WERI-Rb-1 (cell line): Measurements from ENCODE around the gene NDUFC2.
"Not testable (repeated sequence)": the region's sequence is repeated elsewhere in the genome, so short reads cannot be mapped to it uniquely, and the experiment has no call there.

Experiments used
- DNase-seq: peaks from one replicate; pipeline ENCODE4 v3.0.0-alpha.2; 2020
- H3K27ac ChIP-seq: fragments of 250-450 bp; sonication (Bioruptor Pico); 2 replicates; pipeline ENCODE4 v1.5.1; 2020; ENCODE audit warnings: mild to moderate bottlenecking, moderate library complexity
- H3K27me3 ChIP-seq: fragments of 250-450 bp; sonication (Bioruptor Pico); 2 replicates; pipeline ENCODE4 v1.5.1; 2021; ENCODE audit warnings: mild to moderate bottlenecking, low read depth, moderate library complexity; ENCODE audit not compliant: insufficient read depth, severe bottlenecking
- H3K36me3 ChIP-seq: fragments of 250-450 bp; sonication (Bioruptor Pico); 2 replicates; pipeline ENCODE4 v1.5.1; 2020; ENCODE audit warnings: mild to moderate bottlenecking, moderate library complexity
- H3K4me3 ChIP-seq: 2 replicates; pipeline ENCODE4 v1.5.1; 2011; ENCODE audit warnings: low read depth, mild to moderate bottlenecking, control low read depth, low read length
- H3K9me3 ChIP-seq: fragments of 250-450 bp; sonication (Bioruptor Pico); 2 replicates; pipeline ENCODE4 v1.5.1; 2021; ENCODE audit warnings: mild to moderate bottlenecking, moderate library complexity; ENCODE audit not compliant: severe bottlenecking
- CTCF ChIP-seq: IDR thresholded peaks from 2 replicates; pipeline ENCODE4 v1.5.1; 2011; ENCODE audit warnings: low read depth, mild to moderate bottlenecking, control low read depth, inconsistent platforms, low read length

Gene NDUFC2

GRCh38 chr11:78046486-78046854, 33.2 kb downstream of the NDUFC2 start:
- DNase-seq, result no peak
- Histone ChIP-seq H3K36me3 (no peaks in the 10 kb centered on the region), H3K27me3 (no peaks in the 10 kb centered on the region), H3K27ac (peak overlapping the region; percentile 86), H3K4me3 (no peak overlapping the region), H3K9me3 (no peaks in the 10 kb centered on the region)
- no peak for TF ChIP-seq CTCF

GRCh38 chr11:78045851-78046485, 33.7 kb downstream of the NDUFC2 start:
- Histone ChIP-seq H3K4me3 (peak overlapping the region; percentile 34), H3K27me3 (no peaks in the 10 kb centered on the region), H3K27ac (peak overlapping the region; percentile 86), H3K9me3 (no peaks in the 10 kb centered on the region), H3K36me3 (no peaks in the 10 kb centered on the region)
- peak; percentile 95 for TF ChIP-seq CTCF
- DNase-seq, result peak; percentile 85

- Histone ChIP-seq H3K9me3 (no peaks in the 10 kb centered on the region), H3K27me3 (no peaks in the 10 kb centered on the region), H3K4me3 (no peak overlapping the region), H3K36me3 (no peaks in the 10 kb centered on the region), H3K27ac (no peak overlapping the region)
- TF ChIP-seq CTCF, result no peak
- DNase-seq, result no peak
Observed at GRCh38 chr11:78044706-78045105, 35.0 kb downstream of the NDUFC2 start.

- H3K27ac ChIP-seq, result no peak overlapping the region
- no peak overlapping the region for H3K4me3 ChIP-seq
- no peaks in the 10 kb centered on the region for H3K36me3 ChIP-seq
- no peak for DNase-seq
- no peaks in the 10 kb centered on the region for H3K9me3 ChIP-seq
- no peaks in the 10 kb centered on the region for H3K27me3 ChIP-seq
- TF ChIP-seq CTCF, result no peak
Observed at GRCh38 chr11:78041843-78042440, 37.7 kb downstream of the NDUFC2 start.

GRCh38 chr11:78041380-78041719, 38.3 kb downstream of the NDUFC2 start:
- not testable (repeated sequence) for H3K27me3 ChIP-seq, H3K9me3 ChIP-seq, H3K4me3 ChIP-seq, H3K27ac ChIP-seq, DNase-seq, H3K36me3 ChIP-seq

GRCh38 chr11:78040691-78041379, 38.8 kb downstream of the NDUFC2 start:
- TF ChIP-seq CTCF, result no peak
- Histone ChIP-seq H3K27me3 (no peaks in the 10 kb centered on the region), H3K27ac (no peak overlapping the region), H3K9me3 (no peaks in the 10 kb centered on the region), H3K4me3 (no peak overlapping the region), H3K36me3 (no peaks in the 10 kb centered on the region)
- no peak for DNase-seq
